Measurements from ENCODE around the gene NLK. TPM values are rescaled to one million over a fixed set of nuclear protein-coding genes. Genes with fewer than 3 reads are reported as not detected.
"Not testable (repeated sequence)": the region's sequence is repeated elsewhere in the genome, so short reads cannot be mapped to it uniquely, and the experiment has no call there.

The NLK gene
- total RNA-seq, 1 experiment from 2014 or later = 8.5 TPM

DNA sequence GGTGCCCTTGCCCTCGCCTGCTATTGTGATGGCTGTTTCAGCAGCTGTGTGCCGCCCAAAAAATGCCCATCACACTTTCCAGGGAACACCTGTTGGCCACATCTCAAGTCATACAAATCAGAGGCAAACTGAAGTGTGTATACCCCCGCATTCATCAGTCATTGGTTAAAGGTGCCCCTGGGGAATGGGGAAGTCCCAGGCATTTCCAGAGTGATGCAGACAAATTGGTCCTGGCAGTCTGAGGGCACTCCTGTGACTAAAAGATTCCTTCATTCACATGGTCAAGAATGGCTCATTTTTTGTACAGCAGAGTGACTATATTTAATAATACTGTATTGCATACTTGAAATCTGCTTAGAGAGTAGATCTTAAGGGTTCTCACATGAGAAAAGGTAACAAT lies 173.6 kb downstream of the NLK start:
- Histone ChIP-seq H3K9me3 (peaks cover 8% of the 10 kb centered on the region), H3K36me3 (no peaks in the 10 kb centered on the region; the same call in 1 of the 2 replicates), H3K27me3 (no peaks in the 10 kb centered on the region), H3K4me3 (no peak overlapping the region)
- DNase-seq = no peak

DNA sequence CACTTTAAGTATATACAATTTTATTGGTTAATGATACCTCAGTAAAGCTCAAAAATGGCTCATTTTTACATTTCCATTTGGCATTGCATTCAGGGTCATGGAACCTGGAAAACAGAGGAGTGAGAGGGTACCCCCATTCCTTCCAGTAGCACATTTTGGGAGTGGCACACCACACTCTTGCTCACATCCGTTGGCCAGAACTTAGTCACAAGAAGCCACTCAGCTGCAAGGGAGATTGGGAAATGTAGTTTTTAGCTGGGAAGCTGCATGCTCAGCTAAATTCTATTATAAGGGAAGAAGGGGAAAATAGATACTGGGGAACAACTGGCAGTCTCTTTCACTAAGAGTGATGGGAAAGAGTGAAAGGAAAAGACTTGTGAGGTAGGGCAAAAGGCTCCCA lies 174.1 kb downstream of the NLK start:
- Histone ChIP-seq H3K36me3 (no peaks in the 10 kb centered on the region), H3K27me3 (no peaks in the 10 kb centered on the region), H3K4me3 (no peak overlapping the region), H3K9me3 (peaks cover 4% of the 10 kb centered on the region)
- peak; percentile 30 for DNase-seq

DNA sequence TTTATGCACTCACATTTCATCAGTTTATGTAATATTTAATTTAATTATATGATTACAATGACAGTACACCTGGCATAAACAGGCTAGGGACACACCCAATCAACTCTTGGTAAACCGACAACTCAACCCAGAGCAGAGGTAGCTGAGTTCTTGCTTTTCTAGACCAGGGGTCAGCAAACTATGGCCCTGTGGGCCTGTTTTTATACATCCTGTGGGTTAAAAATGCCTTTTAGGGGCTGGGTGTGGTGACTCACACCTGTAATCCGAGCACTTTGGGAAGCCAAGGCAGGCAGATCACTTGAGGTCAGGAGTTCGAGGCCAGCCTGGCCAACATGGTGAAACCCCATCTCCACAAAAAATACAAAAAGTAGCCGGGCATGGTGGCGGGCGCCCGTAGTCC lies 177.3 kb downstream of the NLK start:
- Histone ChIP-seq H3K36me3 (no peaks in the 10 kb centered on the region), H3K27me3 (no peaks in the 10 kb centered on the region), H3K9me3 (no peaks in the 10 kb centered on the region), H3K4me3 (no peak overlapping the region)
- peak; percentile 22 for DNase-seq

DNA sequence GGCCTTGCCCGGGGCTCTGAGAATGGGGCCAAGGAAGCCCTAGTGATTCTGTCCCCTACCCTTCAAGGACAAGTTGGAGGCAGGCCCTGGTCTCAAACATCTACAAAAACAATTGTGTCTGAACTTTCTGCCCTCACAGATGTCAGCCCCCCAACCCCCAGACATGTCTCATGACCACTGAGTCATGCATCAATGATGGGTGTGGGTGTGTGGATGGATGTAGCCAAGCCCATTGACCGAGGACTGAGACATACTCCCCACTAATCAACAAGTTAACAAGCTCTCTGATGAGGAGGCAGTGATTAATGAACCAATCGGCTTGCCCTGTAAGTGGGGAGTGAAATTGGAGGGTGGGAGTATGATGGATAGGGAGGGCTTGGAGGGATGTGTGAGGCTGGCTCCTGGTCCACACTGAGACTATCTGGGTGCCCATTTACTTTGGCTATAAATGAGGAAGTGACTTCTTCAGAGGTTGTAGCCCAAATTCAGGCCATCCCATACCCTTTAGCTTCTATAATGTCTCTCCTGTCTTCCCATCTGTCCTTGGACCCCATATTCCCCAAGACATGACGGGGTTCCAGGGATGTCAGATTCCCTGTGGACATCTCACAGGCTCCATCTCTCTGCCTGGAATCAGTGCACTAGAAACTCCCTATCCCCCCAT lies 179.4 kb downstream of the NLK start:
- H3K36me3 ChIP-seq = no peaks in the 10 kb centered on the region
- H3K27me3 ChIP-seq = no peaks in the 10 kb centered on the region
- H3K4me3 ChIP-seq = no peak overlapping the region
- no peaks in the 10 kb centered on the region for H3K9me3 ChIP-seq
- DNase-seq = peak; percentile 18

DNA sequence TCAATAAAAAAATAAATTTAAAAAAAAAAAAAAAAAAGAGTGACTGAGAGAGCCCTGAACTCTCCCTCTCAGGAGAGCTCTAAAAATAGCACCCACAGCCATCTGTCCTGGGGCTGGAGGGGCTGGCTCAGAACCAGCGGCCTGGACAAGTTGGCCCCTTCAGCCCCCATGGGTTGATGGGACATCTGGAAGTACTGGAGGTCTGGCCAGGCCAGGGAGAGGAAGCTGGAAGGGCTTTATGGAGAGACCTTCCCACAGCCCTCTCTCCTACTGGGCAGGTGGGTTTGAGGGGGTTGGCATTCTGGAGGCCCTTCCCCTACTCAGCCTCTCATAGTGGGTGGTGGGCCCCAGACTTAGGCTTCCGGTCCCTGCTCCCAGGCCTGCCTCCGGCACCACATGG lies 182.8 kb downstream of the NLK start:
- Histone ChIP-seq H3K9me3 (no peaks in the 10 kb centered on the region), H3K36me3 (no peaks in the 10 kb centered on the region), H3K4me3 (no peak overlapping the region), H3K27me3 (no peaks in the 10 kb centered on the region)
- DNase-seq = no peak

DNA sequence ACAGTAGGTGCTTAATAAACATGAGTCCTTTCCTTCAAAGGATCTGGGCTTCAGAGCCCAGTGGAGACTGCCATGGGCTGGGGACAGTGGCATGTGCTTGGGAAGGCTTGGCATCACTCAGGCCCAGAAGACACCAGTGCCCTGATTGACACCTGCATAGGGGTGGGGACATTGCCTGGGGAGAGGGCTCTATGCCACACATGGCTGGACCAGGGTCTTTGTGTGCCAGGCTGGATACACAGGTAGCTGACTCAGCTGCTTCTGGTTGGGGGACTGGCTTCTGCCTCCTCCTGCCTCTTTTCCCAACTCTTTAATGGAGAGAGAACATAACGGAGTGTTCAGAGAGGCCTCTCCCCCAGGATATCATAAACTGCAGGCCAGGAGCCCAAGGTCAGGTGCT lies 183.4 kb downstream of the NLK start:
- H3K27me3 ChIP-seq = no peaks in the 10 kb centered on the region
- H3K36me3 ChIP-seq = no peaks in the 10 kb centered on the region
- H3K9me3 ChIP-seq = no peaks in the 10 kb centered on the region
- DNase-seq = no peak
- no peak overlapping the region for H3K4me3 ChIP-seq

DNA sequence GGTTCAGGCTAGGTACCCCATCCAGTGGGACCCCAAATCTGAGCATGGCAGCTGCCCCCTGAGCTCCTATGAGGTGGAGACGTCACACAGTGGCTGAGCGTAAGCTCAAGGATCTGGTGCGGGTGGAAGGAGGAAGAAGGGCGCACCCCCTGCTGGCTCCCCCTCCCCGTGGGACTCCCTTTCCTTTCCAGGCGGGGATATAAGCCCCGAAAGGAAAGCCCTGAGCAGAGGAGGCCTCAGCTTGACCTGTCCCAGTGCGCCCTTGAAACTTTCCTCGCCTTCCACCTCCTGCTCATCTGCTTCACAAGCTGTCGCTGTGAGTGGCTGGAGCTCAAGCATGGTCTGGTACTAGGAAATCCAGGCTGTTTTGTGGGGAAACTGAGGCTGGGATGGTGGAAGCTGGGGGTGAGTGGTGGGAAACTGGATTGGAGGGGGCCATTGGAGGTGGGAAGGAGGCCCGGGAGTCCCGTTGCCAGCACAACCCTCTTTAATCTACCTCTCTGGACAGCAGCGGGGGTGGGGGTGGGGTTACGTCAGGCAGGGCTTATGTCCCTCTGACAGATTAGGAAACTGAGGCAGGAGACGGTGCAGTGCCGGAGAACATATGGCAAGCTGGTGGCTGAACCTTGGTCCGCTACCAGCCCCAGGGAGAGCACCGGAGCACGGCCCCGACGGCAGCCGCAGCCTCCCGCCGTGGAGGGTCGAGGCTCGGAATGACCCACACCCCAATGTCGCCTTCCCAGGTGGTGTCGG lies 184.3 kb downstream of the NLK start:
- Histone ChIP-seq H3K27me3 (no peaks in the 10 kb centered on the region), H3K4me3 (no peak overlapping the region), H3K9me3 (no peaks in the 10 kb centered on the region), H3K36me3 (no peaks in the 10 kb centered on the region)
- DNase-seq = no peak

DNA sequence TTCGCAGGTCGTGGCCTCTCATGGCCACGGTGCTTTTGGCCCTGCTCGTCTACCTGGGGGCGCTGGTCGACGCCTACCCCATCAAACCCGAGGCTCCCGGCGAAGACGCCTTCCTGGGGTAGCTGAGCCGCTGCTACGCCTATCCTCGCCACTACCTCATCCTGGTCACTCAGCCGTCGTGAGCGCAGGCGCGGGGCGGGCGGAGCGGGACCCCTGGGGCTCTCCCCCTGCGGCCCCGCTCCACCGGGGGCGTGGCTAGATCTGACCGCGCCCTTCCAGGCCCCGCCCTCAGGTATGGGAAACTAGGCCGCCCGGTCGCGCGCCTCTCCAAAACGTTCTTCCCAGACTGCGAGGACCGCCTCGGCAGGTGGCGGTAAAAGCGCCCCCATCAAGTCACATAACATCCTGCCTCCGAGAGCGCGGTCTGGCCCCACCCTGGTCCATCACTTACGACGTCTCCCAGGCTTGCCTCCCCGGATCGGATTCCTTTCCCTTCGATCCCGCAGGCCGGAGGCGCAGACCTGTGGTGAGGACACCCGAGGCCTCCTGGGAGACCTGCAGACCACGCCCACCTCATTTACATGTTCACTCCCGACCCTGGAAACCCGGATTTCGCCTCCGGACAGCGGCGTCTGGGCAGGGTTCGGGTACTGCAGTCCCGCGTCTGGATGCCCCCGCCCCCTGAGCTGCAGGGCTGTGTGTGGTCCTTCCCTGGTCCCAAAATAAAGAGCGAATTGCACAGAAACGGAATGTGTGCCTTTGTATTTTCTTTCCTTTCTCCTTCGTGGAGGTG lies 185.0 kb downstream of the NLK start:
- Histone ChIP-seq H3K36me3 (no peaks in the 10 kb centered on the region), H3K27me3 (no peaks in the 10 kb centered on the region), H3K9me3 (no peaks in the 10 kb centered on the region), H3K4me3 (peak overlapping the region; percentile 29)
- peak; percentile 43 for DNase-seq

DNA sequence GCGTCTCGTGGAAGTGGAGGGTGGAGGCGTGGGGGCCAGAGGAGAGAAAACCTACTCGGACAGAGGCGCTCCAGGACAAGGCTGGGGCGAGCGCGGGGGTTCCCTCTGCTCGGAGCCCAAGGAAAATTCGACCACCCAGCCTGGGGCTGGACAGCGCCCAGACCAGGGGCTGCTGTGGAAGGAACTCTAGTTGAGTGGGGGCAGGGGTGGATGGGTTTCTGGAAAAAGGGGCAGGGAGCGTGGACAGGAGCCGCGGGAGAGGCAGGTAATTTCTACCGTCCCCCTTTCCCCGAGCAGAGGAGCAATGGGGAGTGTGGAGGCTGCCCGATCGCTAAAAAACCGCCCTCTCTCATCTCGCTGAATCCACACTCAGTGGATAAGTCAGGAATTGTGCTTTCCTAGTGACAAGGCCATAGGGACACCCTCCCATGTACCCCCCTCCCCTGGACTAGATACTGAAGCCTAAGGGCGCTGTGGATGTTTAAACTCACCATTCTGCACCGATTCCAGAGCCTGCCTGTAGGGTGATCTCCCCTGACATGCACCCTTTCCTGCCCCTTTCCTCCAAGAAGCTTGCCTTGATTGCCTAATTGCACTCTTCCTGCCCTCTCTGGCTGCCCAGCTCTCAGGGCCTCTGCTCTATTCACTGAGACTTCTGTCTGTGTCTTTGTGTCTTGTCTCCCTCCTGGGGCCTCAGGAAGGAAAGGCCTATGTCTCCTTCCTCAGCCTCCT lies 185.8 kb downstream of the NLK start:
- no peak overlapping the region; the same call in 1 of the 2 replicates for H3K4me3 ChIP-seq
- no peaks in the 10 kb centered on the region; the same call in 1 of the 2 replicates for H3K27me3 ChIP-seq
- no peak for DNase-seq
- H3K36me3 ChIP-seq = no peaks in the 10 kb centered on the region
- no peaks in the 10 kb centered on the region for H3K9me3 ChIP-seq

DNA sequence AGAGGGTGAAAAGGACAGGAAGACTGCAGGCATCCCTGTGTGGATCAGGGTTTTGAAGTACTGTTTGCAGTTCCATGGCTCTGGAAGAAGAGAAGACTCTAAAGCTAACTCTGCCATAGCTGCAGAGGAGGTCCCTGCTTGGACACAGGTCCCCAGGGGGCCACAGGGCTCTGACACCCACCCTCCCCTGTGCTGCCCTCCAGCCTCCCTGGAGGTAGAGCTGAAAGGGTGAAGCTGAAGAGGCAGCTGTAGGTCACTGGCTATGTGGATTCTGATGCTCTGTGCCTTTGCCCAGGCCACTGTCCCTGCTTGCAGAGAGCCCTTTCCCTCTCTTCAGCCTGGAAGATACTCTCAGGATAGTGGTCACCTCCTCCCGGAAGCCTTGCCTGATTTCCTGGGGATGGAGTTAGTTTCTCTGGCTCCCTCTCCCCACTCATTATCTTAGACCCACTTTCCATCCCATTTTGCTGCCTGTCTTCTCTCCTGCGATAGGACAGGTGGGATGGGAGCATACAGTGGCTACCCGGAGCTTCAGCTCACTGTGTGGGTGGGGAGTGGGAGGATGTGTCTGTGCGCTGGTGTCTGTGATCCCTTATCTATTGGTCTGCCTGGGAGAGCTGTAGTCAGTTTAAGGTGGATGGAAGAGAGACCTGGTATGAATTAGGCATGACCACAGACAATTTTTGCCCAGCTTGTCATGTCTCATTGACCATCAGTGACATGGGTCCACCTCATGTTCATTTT lies 186.7 kb downstream of the NLK start:
- H3K27me3 ChIP-seq = no peaks in the 10 kb centered on the region; the same call in 1 of the 2 replicates
- no peak for DNase-seq

DNA sequence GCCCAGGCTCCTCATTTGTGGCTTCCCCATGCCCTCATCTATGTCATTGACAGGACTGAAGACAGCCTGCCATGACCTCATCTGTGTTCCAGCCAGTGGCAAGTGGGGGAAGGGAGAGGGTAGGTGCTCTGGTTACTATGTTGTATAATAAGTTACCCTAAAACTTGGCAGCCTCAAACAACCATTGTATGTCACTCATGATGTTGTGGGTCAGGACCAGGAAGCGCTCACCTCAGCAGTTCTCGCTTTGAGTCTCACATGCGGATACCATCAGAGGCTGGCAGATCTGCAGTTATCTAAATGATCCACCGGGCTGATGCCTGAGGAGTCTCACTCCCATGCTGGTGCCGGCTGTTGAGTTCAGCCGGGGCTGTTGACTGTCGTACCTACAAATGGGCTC lies 187.5 kb downstream of the NLK start:
- no peak for DNase-seq
- no peaks in the 10 kb centered on the region for H3K36me3 ChIP-seq
- H3K9me3 ChIP-seq = no peaks in the 10 kb centered on the region
- no peaks in the 10 kb centered on the region; the same call in 1 of the 2 replicates for H3K27me3 ChIP-seq
- H3K4me3 ChIP-seq = no peak overlapping the region

More for the DNA sequence above, 186.7 kb downstream of the NLK start:
- H3K36me3 ChIP-seq = no peaks in the 10 kb centered on the region
- H3K4me3 ChIP-seq = no peak overlapping the region
- H3K9me3 ChIP-seq = no peaks in the 10 kb centered on the region

DNA sequence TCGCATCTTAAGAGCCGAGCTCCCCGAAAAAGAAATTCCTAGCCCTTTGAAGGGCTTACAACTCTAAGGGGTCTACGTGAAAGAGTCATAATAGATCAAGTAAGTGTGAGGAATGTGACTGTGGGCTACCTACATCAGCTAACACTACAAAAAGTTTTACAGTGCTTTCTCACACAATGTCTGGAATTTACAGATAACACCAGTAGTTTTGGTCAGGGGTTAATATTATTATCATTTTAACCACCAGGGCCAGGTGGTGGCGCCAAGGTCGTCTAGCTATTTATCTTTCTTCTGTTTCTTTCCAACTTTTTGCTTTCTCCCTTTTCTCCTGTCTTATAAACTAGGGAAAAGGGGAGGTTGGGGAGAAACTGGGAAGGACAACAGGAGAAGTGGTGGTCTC lies 188.1 kb downstream of the NLK start:
- H3K4me3 ChIP-seq, H3K27me3 ChIP-seq, H3K36me3 ChIP-seq, DNase-seq, H3K9me3 ChIP-seq: not testable (repeated sequence)

DNA sequence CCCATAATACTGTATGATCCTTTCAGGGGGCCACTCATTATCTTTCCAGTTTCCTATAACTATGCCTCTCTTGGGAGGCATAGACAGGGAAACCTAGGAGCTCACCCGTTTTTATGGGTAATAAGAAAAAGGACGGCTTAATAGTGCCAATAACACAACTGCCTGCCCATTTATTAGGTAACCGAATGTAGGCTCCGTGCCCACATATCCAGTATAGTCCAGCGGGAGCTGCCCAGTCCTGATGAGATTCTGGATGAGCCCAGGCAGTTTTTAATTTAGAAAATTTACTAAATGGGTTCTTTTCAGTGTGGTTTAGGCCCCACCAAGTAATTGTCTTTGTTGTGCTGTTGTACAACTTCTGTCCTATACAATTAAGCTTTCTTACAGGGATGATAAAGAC lies 189.1 kb downstream of the NLK start:
- not testable (repeated sequence) for H3K36me3 ChIP-seq, H3K4me3 ChIP-seq, DNase-seq, H3K27me3 ChIP-seq, H3K9me3 ChIP-seq

DNA sequence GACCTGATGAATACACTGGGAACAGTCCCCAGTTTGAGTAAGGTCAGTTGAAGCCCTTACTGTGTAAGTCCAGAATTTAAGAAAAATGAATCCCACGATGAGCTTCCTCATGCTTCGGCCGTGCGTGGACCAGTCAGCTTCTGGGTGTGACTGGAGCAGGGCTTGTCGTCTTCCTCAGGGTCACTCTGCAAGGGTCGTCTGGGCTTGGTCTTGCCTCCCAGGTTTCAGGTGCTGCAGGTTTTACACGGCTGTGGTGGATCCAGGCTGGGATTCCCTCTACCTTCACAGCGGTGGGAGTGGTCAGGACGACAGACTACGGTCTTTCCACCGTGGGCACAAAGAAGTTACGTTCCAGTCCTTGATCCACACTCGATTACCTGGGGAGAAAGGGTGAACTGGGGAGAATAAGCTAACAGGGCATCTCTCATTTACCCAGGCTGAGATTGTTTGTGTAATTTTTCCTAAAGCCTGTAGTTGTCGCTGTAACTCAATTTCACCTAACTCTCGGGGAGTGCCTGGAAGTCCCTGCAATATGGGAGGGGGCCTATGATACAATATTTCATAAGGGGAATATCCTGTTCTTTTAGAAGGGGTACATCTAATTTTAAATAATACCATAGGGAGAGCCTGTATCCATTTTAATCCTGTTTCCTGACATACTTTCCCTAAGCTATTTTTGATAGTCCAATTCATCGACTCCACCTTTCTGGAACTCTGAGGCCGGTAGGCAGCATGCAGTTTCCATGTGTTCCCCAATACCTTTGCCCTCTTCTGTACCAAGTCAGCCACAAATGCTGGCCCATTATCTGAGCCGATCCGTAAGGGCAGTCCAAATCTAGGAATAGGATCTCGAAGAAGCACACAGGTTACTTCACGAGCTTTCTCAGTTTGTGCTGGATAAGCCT lies 190.7 kb downstream of the NLK start:
- not testable (repeated sequence) for H3K9me3 ChIP-seq, H3K4me3 ChIP-seq, H3K36me3 ChIP-seq, DNase-seq, H3K27me3 ChIP-seq
